Measurements from ENCODE around the gene GABRB1. TPM values are rescaled to one million over a fixed set of nuclear protein-coding genes. Genes with fewer than 3 reads are reported as not detected.

The GABRB1 gene
- polyA plus RNA-seq, 2 of the 4 experiments (the other 2 are of a cell fraction): not detected

GRCh38 chr4:47386561-47387235 lies 355.3 kb downstream of the GABRB1 start (continued):
- TF ChIP-seq EHMT2 (IDR thresholded peaks at IDR 0.05; ENCODE audit: low read depth): no peak
- TF ChIP-seq RCOR1 (IDR thresholded peaks at IDR 0.05; ENCODE audit: low read depth, low read length): no peak
- TF ChIP-seq ZSCAN20 (CRISPR knock-in tag; IDR thresholded peaks at IDR 0.05): no peak

GRCh38 chr4:47390428-47391125 lies 359.2 kb downstream of the GABRB1 start:
- H3K4me2 ChIP-seq: no peak overlapping the region
- no peak overlapping the region for H3K4me3 ChIP-seq
- POLR2A ChIA-PET: no interaction called here
- CTCF ChIA-PET: no interaction called here
- TF ChIP-seq HES2 (IDR thresholded peaks at IDR 0.05) (no peak), HOXA7 (CRISPR knock-in tag; IDR thresholded peaks at IDR 0.05) (no peak)
- DNase-seq (ENCODE audit: low read depth in 1 of 2, low spot score in 1 of 2) (no peak), FAIRE-seq (no peak), ATAC-seq (no peak)
- WGBS (ENCODE audit: missing lambda C conversion rate): 9% methylated on average over 5 of the region's 5 CpGs
- H3K4me1 ChIP-seq: no peaks in the 10 kb centered on the region
- no peak overlapping the region for H3K27ac ChIP-seq
- H3K9me3 ChIP-seq: no peaks in the 10 kb centered on the region

GRCh38 chr4:47391256-47391655 lies 359.9 kb downstream of the GABRB1 start:
- 27% methylated on average over 3 of the region's 3 CpGs for WGBS (ENCODE audit: missing lambda C conversion rate)
- ATAC-seq: no peak
- no peak for FAIRE-seq
- ChIA-PET CTCF (interaction anchor here (1.1 kb wide), 1 partner anchor 172 kb away, joined by 4 read pairs; no protein-coding TSS in a partner anchor), POLR2A (no interaction called here)
- TF ChIP-seq ATOH8 (CRISPR knock-in tag; IDR thresholded peaks at IDR 0.05; ENCODE audit: low read depth) (no peak), RAD21 (conservative IDR thresholded peaks at IDR 0.05 in 1 of 2, IDR thresholded peaks at IDR 0.05 in 1 of 2) (no peak), HES2 (IDR thresholded peaks at IDR 0.05) (no peak), CTCF (IDR thresholded peaks at IDR 0.05) (no peak), RCOR1 (IDR thresholded peaks at IDR 0.05; ENCODE audit: low read depth, low read length) (no peak)
- Histone ChIP-seq H3K4me3 (no peak overlapping the region), H3K9me3 (no peaks in the 10 kb centered on the region), H3K4me1 (no peaks in the 10 kb centered on the region), H3K4me2 (no peak overlapping the region), H3K27ac (no peak overlapping the region)
- DNase-seq (ENCODE audit: low read depth in 1 of 2, low spot score in 1 of 2): no peak

- ChIA-PET CTCF (no interaction called here), POLR2A (no interaction called here)
- H3K4me2 ChIP-seq: no peak overlapping the region
- DNase-seq (ENCODE audit: low read depth in 1 of 2, low spot score in 1 of 2): no peak
- H3K4me3 ChIP-seq: no peak overlapping the region
- no peak overlapping the region for H3K27ac ChIP-seq
- 32% methylated on average over 2 of the region's 2 CpGs for WGBS (ENCODE audit: missing lambda C conversion rate)
- H3K4me1 ChIP-seq: no peaks in the 10 kb centered on the region
- no peaks in the 10 kb centered on the region for H3K9me3 ChIP-seq
- no peak for FAIRE-seq
- no peak for ATAC-seq
- TF ChIP-seq RAD21 (conservative IDR thresholded peaks at IDR 0.05 in 1 of 2, IDR thresholded peaks at IDR 0.05 in 1 of 2) (no peak), NFE2L2 (conservative IDR thresholded peaks at IDR 0.05; ENCODE audit: low read length) (no peak), ZSCAN20 (CRISPR knock-in tag; IDR thresholded peaks at IDR 0.05) (no peak), RARB (CRISPR knock-in tag; IDR thresholded peaks at IDR 0.05) (no peak), POLR2A (IDR thresholded peaks at IDR 0.05; ENCODE audit: low read length) (no peak), REST (IDR thresholded peaks at IDR 0.05) (no peak), ZC3H11A (IDR thresholded peaks at IDR 0.05) (no peak), POLR2AphosphoS2 (conservative IDR thresholded peaks at IDR 0.05; ENCODE audit: low read length) (no peak), HEYL (CRISPR knock-in tag; IDR thresholded peaks at IDR 0.05) (no peak), SMC3 (IDR thresholded peaks at IDR 0.05) (no peak), HOXB13 (CRISPR knock-in tag; IDR thresholded peaks at IDR 0.05; ENCODE audit: low read depth) (no peak), HES2 (IDR thresholded peaks at IDR 0.05) (no peak), JUNB (IDR thresholded peaks at IDR 0.05) (no peak), FOSB (CRISPR knock-in tag; IDR thresholded peaks at IDR 0.05) (no peak), HMGXB4 (CRISPR knock-in tag; IDR thresholded peaks at IDR 0.05; ENCODE audit: borderline replicate concordance) (no peak)
These were observed 375.0 kb downstream of the GABRB1 start for GRCh38 chr4:47406408-47406807.
